GM23338 (cell line): ENCODE results near the gene SLC9A9. TPM values are rescaled to one million over a fixed set of nuclear protein-coding genes. Genes with fewer than 3 reads are reported as not detected.

Experiments
- ATAC-seq: fragments of 200-7000 bp; cut with Tn5 transposase; 3 replicates; pipeline ENCODE4 v1.9.1; 2020
- DNase-seq: peaks from one replicate; pipeline ENCODE4 v3.0.0-alpha.2; 2015; ENCODE audit warnings: low spot score
- H2AFZ ChIP-seq: fragments of 200-600 bp; sonication (generic); 2 replicates; pipeline ENCODE4 v1.8.0; 2016; ENCODE audit warnings: antibody characterized with exemption, mild to moderate bottlenecking, moderate library complexity
- H3F3A ChIP-seq: fragments of 200-600 bp; sonication (generic); replicated peaks from 2 replicates; pipeline ENCODE4 v1.8.0; 2017; ENCODE audit warnings: antibody characterized with exemption, mixed run types, low read depth
- H3K27ac ChIP-seq: fragments of 200-600 bp; sonication (generic); 2 replicates; pipeline ENCODE4 v1.6.1; 2016; ENCODE audit warnings: low read depth
- H3K27me3 ChIP-seq: fragments of 200-600 bp; sonication (generic); 2 replicates; pipeline ENCODE4 v1.8.0; 2016; ENCODE audit warnings: mild to moderate bottlenecking, mixed run types, moderate library complexity; ENCODE audit not compliant: insufficient read depth
- H3K36me3 ChIP-seq: fragments of 200-600 bp; sonication (generic); 2 replicates; pipeline ENCODE4 v1.8.0; 2016; ENCODE audit warnings: mild to moderate bottlenecking; ENCODE audit not compliant: insufficient read depth
- H3K4me1 ChIP-seq: fragments of 200-600 bp; sonication (generic); 2 replicates; pipeline ENCODE4 v1.8.0; 2016; ENCODE audit warnings: mild to moderate bottlenecking, moderate library complexity; ENCODE audit not compliant: insufficient read depth
- H3K4me2 ChIP-seq: fragments of 200-600 bp; sonication (generic); 2 replicates; pipeline ENCODE4 v1.7.1; 2017; ENCODE audit warnings: mixed run types
- H3K4me3 ChIP-seq: fragments of 200-600 bp; sonication (generic); 2 replicates; pipeline ENCODE4 v1.6.1; 2016; ENCODE audit warnings: mixed run types
- H3K79me2 ChIP-seq: fragments of 200-600 bp; sonication (generic); replicated peaks from 2 replicates; pipeline ENCODE4 v1.8.0; 2017; ENCODE audit warnings: mild to moderate bottlenecking; ENCODE audit not compliant: insufficient read depth
- H3K9me2 ChIP-seq: fragments of 200-600 bp; sonication (generic); 2 replicates; pipeline ENCODE4 v1.8.0; 2017; ENCODE audit not compliant: insufficient read depth
- H4K20me1 ChIP-seq: fragments of 200-600 bp; sonication (generic); replicated peaks from 2 replicates; pipeline ENCODE4 v1.8.0; 2017; ENCODE audit warnings: mild to moderate bottlenecking; ENCODE audit not compliant: insufficient read depth
- H3K27ac Mint-ChIP-seq: 2 replicates; pipeline ENCODE4 v1.8.0; 2020; ENCODE audit warnings: inconsistent platforms, mild to moderate bottlenecking, moderate library complexity, mixed read lengths
- H3K27me3 Mint-ChIP-seq: 3 replicates; pipeline ENCODE4 v1.8.0; 2022; ENCODE audit warnings: low read depth, mild to moderate bottlenecking, moderate library complexity, mixed read lengths, inconsistent platforms; ENCODE audit not compliant: insufficient read depth, poor library complexity
- H3K36me3 Mint-ChIP-seq: 3 replicates; pipeline ENCODE4 v1.8.0; 2021; ENCODE audit warnings: low read depth, mild to moderate bottlenecking, inconsistent platforms, moderate library complexity, mixed read lengths
- H3K4me1 Mint-ChIP-seq: 3 replicates; pipeline ENCODE4 v1.8.0; 2020; ENCODE audit warnings: mild to moderate bottlenecking, inconsistent platforms, mixed read lengths
- H3K4me3 Mint-ChIP-seq: 3 replicates; pipeline ENCODE4 v1.8.0; 2021; ENCODE audit warnings: moderate library complexity, mild to moderate bottlenecking, inconsistent platforms, mixed read lengths
- H3K9me3 Mint-ChIP-seq: 3 replicates; pipeline ENCODE4 v1.8.0; 2020; ENCODE audit warnings: moderate library complexity, mild to moderate bottlenecking, inconsistent platforms, mixed read lengths
- CREB1 ChIP-seq: fragments of 250-450 bp; sonication (Bioruptor Pico); IDR thresholded peaks from 2 replicates; pipeline ENCODE4 v1.5.0; 2020; ENCODE audit warnings: low read depth, mild to moderate bottlenecking, moderate library complexity
- EZH2 ChIP-seq: fragments of 200-600 bp; sonication (generic); IDR thresholded peaks from one replicate; pipeline ENCODE4 v1.8.0; 2017; ENCODE audit warnings: antibody characterized with exemption, mild to moderate bottlenecking, low read depth; ENCODE audit not compliant: unreplicated experiment
- JUNB ChIP-seq: IDR thresholded peaks from one replicate; pipeline ENCODE4 v1.6.1; 2016; ENCODE audit warnings: antibody characterized with exemption; ENCODE audit not compliant: unreplicated experiment
- ZNF114 ChIP-seq: fragments of 250-450 bp; sonication (Bioruptor Pico); IDR thresholded peaks from 2 replicates; pipeline ENCODE4 v1.5.0; 2020; ENCODE audit warnings: mild to moderate bottlenecking, moderate library complexity
- ZNF331 ChIP-seq: fragments of 250-450 bp; sonication (Bioruptor Pico); IDR thresholded peaks from 2 replicates; pipeline ENCODE4 v1.5.0; 2020; ENCODE audit warnings: low read depth, mild to moderate bottlenecking, moderate library complexity
- polyA plus RNA-seq: library from polyadenylated mRNA; unstranded; fragments of >200 nt; fragmentation: Nextera tagmentation; extraction: Ambion mirVana; gene quantifications from 2 replicates; pipeline ENCODE4 v1.2.1, GENCODE V29; 2016
- total RNA-seq: library from RNA; depleted of rRNA; stranded (reverse); fragments of >200 nt; shearing (Covaris generic); gene quantifications from 2 replicates; pipeline ENCODE4 v1.2.3, GENCODE V29; 2014
- TF ChIP-seq, protein P1 (sequence below): IDR thresholded peaks from 2 replicates; pipeline ENCODE4 v1.6.1; 2016; ENCODE audit warnings: antibody characterized with exemption
- TF ChIP-seq, protein P2 (sequence below), 2 experiments: fragments of 200-600 bp in 1 of 2; sonication (generic) in 1 of 2; conservative IDR thresholded peaks; 2 replicates each; pipeline versions ENCODE4 v1.5.1 to v1.6.1; 2016 to 2017; ENCODE audit warnings: antibody characterized with exemption in 2 of 2, low read depth in 2 of 2, mild to moderate bottlenecking in 2 of 2, moderate library complexity in 1 of 2
- TF ChIP-seq, protein P3 (sequence below): fragments of 250-450 bp; sonication (Bioruptor Pico); IDR thresholded peaks from 2 replicates; pipeline ENCODE4 v1.5.0; 2020; ENCODE audit warnings: mild to moderate bottlenecking, moderate library complexity

Gene SLC9A9
- total and polyA plus RNA-seq, 2 experiments from 2014 or later = 1.3 to 1.6 TPM

DNA sequence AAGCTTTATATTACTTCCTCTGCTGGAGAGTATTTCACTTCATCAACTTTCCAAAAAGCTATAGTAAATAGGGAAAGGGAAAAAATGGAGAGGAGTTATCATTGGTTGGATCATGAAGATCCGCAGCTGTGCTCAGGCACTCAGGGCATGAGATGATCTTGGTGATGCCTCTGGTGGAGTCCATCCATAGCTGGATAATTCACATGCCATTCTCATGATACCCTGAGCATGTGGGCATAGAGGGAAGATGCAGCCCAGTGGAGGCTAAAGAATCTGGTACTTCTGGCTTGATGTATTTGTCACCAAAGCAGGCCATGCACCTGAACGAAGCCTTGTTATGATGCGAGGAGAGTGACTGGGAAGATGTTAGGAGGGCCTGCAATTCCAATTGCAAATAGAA lies 578.5 kb downstream of the SLC9A9 start:
- Mint-ChIP-seq H3K36me3 (no peaks in the 10 kb centered on the region), H3K27me3 (no peaks in the 10 kb centered on the region), H3K4me3 (no peak overlapping the region), H3K4me1 (no peaks in the 10 kb centered on the region), H3K9me3 (no peaks in the 10 kb centered on the region), H3K27ac (no peak overlapping the region)
- H3K4me3 ChIP-seq = no peak overlapping the region
- no peaks in the 10 kb centered on the region for H3K4me1 ChIP-seq
- H3K27me3 ChIP-seq = no peaks in the 10 kb centered on the region
- no peaks in the 10 kb centered on the region for H4K20me1 ChIP-seq
- no peaks in the 10 kb centered on the region for H3K79me2 ChIP-seq
- TF ChIP-seq ZNF331 (CRISPR knock-in tag) = no peak
- TF ChIP-seq, protein P1, sequence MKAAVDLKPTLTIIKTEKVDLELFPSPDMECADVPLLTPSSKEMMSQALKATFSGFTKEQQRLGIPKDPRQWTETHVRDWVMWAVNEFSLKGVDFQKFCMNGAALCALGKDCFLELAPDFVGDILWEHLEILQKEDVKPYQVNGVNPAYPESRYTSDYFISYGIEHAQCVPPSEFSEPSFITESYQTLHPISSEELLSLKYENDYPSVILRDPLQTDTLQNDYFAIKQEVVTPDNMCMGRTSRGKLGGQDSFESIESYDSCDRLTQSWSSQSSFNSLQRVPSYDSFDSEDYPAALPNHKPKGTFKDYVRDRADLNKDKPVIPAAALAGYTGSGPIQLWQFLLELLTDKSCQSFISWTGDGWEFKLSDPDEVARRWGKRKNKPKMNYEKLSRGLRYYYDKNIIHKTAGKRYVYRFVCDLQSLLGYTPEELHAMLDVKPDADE = no peak
- DNase-seq (no peak), ATAC-seq (no peak)
- no peaks in the 10 kb centered on the region; the same call in 1 of the 2 replicates for H3K9me2 ChIP-seq
- no peaks in the 10 kb centered on the region for H3K36me3 ChIP-seq
- H3F3A ChIP-seq = no peaks in the 10 kb centered on the region
- H3K27ac ChIP-seq = no peak overlapping the region
- H3K4me2 ChIP-seq = no peak overlapping the region
- H2AFZ ChIP-seq = no peak overlapping the region

DNA sequence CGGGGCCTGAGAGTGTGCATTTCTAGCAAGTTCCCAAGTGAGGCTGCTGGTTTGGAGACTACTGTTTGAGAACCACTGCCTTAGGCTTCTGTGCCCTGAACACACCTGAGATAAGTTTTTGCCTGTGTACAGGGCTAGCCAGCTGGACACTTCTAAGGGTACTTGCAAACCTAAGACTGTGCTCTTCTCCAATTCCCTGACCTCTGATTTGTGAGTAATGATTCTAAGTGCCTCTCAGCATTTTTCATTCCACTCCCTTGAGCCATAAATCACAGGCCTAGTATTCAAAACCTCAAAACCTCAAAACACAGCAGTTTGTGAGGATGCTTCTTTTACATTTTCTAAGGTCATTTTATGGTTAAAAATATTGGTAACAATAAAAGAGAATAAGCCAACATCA lies 580.3 kb downstream of the SLC9A9 start:
- Histone ChIP-seq H3K9me2 (no peaks in the 10 kb centered on the region), H3K4me3 (no peak overlapping the region), H3K27ac (no peak overlapping the region), H3F3A (no peaks in the 10 kb centered on the region), H3K36me3 (no peaks in the 10 kb centered on the region), H3K4me2 (no peak overlapping the region), H3K79me2 (no peaks in the 10 kb centered on the region), H4K20me1 (no peaks in the 10 kb centered on the region), H2AFZ (no peak overlapping the region), H3K27me3 (no peaks in the 10 kb centered on the region), H3K4me1 (no peaks in the 10 kb centered on the region)
- no peak overlapping the region for H3K27ac Mint-ChIP-seq
- no peaks in the 10 kb centered on the region for H3K36me3 Mint-ChIP-seq
- no peaks in the 10 kb centered on the region for H3K4me1 Mint-ChIP-seq
- H3K4me3 Mint-ChIP-seq = no peak overlapping the region
- ATAC-seq (no peak), DNase-seq (no peak)
- no peaks in the 10 kb centered on the region for H3K27me3 Mint-ChIP-seq
- H3K9me3 Mint-ChIP-seq = no peaks in the 10 kb centered on the region
- TF ChIP-seq, protein P1 = no peak
- TF ChIP-seq CREB1 (CRISPR knock-in tag) (no peak), EZH2 (no peak), JUNB (no peak), ZNF331 (CRISPR knock-in tag) (no peak), ZNF114 (CRISPR knock-in tag) (no peak)
- TF ChIP-seq, protein P2, sequence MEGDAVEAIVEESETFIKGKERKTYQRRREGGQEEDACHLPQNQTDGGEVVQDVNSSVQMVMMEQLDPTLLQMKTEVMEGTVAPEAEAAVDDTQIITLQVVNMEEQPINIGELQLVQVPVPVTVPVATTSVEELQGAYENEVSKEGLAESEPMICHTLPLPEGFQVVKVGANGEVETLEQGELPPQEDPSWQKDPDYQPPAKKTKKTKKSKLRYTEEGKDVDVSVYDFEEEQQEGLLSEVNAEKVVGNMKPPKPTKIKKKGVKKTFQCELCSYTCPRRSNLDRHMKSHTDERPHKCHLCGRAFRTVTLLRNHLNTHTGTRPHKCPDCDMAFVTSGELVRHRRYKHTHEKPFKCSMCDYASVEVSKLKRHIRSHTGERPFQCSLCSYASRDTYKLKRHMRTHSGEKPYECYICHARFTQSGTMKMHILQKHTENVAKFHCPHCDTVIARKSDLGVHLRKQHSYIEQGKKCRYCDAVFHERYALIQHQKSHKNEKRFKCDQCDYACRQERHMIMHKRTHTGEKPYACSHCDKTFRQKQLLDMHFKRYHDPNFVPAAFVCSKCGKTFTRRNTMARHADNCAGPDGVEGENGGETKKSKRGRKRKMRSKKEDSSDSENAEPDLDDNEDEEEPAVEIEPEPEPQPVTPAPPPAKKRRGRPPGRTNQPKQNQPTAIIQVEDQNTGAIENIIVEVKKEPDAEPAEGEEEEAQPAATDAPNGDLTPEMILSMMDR (conservative IDR thresholded peaks at IDR 0.05; ENCODE audit: low read depth in 2 of 2) = no peak
- TF ChIP-seq, protein P3, sequence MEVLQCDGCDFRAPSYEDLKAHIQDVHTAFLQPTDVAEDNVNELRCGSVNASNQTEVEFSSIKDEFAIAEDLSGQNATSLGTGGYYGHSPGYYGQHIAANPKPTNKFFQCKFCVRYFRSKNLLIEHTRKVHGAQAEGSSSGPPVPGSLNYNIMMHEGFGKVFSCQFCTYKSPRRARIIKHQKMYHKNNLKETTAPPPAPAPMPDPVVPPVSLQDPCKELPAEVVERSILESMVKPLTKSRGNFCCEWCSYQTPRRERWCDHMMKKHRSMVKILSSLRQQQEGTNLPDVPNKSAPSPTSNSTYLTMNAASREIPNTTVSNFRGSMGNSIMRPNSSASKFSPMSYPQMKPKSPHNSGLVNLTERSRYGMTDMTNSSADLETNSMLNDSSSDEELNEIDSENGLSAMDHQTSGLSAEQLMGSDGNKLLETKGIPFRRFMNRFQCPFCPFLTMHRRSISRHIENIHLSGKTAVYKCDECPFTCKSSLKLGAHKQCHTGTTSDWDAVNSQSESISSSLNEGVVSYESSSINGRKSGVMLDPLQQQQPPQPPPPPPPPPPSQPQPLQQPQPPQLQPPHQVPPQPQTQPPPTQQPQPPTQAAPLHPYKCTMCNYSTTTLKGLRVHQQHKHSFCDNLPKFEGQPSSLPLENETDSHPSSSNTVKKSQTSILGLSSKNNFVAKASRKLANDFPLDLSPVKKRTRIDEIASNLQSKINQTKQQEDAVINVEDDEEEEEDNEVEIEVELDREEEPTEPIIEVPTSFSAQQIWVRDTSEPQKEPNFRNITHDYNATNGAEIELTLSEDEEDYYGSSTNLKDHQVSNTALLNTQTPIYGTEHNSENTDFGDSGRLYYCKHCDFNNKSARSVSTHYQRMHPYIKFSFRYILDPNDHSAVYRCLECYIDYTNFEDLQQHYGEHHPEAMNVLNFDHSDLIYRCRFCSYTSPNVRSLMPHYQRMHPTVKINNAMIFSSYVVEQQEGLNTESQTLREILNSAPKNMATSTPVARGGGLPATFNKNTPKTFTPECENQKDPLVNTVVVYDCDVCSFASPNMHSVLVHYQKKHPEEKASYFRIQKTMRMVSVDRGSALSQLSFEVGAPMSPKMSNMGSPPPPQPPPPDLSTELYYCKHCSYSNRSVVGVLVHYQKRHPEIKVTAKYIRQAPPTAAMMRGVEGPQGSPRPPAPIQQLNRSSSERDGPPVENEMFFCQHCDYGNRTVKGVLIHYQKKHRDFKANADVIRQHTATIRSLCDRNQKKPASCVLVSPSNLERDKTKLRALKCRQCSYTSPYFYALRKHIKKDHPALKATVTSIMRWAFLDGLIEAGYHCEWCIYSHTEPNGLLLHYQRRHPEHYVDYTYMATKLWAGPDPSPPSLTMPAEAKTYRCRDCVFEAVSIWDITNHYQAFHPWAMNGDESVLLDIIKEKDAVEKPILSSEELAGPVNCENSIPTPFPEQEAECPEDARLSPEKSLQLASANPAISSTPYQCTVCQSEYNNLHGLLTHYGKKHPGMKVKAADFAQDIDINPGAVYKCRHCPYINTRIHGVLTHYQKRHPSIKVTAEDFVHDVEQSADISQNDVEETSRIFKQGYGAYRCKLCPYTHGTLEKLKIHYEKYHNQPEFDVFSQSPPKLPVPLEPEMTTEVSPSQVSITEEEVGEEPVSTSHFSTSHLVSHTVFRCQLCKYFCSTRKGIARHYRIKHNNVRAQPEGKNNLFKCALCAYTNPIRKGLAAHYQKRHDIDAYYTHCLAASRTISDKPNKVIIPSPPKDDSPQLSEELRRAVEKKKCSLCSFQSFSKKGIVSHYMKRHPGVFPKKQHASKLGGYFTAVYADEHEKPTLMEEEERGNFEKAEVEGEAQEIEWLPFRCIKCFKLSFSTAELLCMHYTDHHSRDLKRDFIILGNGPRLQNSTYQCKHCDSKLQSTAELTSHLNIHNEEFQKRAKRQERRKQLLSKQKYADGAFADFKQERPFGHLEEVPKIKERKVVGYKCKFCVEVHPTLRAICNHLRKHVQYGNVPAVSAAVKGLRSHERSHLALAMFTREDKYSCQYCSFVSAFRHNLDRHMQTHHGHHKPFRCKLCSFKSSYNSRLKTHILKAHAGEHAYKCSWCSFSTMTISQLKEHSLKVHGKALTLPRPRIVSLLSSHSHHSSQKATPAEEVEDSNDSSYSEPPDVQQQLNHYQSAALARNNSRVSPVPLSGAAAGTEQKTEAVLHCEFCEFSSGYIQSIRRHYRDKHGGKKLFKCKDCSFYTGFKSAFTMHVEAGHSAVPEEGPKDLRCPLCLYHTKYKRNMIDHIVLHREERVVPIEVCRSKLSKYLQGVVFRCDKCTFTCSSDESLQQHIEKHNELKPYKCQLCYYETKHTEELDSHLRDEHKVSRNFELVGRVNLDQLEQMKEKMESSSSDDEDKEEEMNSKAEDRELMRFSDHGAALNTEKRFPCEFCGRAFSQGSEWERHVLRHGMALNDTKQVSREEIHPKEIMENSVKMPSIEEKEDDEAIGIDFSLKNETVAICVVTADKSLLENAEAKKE (CRISPR knock-in tag) = no peak
